DLD1 (cell line): Measurements from ENCODE around the gene AFTPH.

Experiments
- in situ Hi-C: cut with HindIII; loops from 2 replicates; pipeline ENCODE4 v1.10.0; 2017; ENCODE audit warnings: low sequenced_read_pairs

AFTPH gene

GRCh38 chr2:64535024-64535423 is 10.9 kb downstream of the AFTPH start:
- in situ Hi-C loops, result no loop called here

GRCh38 chr2:64537991-64538390 is 13.9 kb downstream of the AFTPH start:
- in situ Hi-C loops, result no loop called here

- in situ Hi-C loops, result no loop called here
Observed at GRCh38 chr2:64538764-64539433, 14.8 kb downstream of the AFTPH start.

GRCh38 chr2:64540615-64541014 is 16.5 kb downstream of the AFTPH start:
- in situ Hi-C loops, result no loop called here

- in situ Hi-C loops, result no loop called here
Observed at GRCh38 chr2:64541547-64541946, 17.4 kb downstream of the AFTPH start.

GRCh38 chr2:64542071-64543007 is 18.2 kb downstream of the AFTPH start:
- in situ Hi-C loops, result no loop called here

- in situ Hi-C loops, result no loop called here
Observed at GRCh38 chr2:64543008-64543697, 19.0 kb downstream of the AFTPH start.

GRCh38 chr2:64548761-64549160 is 24.6 kb downstream of the AFTPH start:
- in situ Hi-C loops, result no loop called here

GRCh38 chr2:64550042-64550441 is 25.9 kb downstream of the AFTPH start:
- in situ Hi-C loops, result no loop called here

GRCh38 chr2:64551851-64552250 is 27.7 kb downstream of the AFTPH start:
- in situ Hi-C loops, result no loop called here

- in situ Hi-C loops, result no loop called here
Observed at GRCh38 chr2:64554117-64554516, 30.0 kb downstream of the AFTPH start.

- in situ Hi-C loops, result no loop called here
Observed at GRCh38 chr2:64558445-64559081, 34.4 kb downstream of the AFTPH start.

- in situ Hi-C loops, result loop anchor here (5.0 kb wide), 1 partner anchor 230 kb away; no protein-coding TSS in a partner anchor
Observed at GRCh38 chr2:64562148-64562784, 38.1 kb downstream of the AFTPH start.

GRCh38 chr2:64563436-64563938 is 39.4 kb downstream of the AFTPH start:
- in situ Hi-C loops, result loop anchor here (5.0 kb wide), 1 partner anchor 231 kb away; no protein-coding TSS in a partner anchor

GRCh38 chr2:64565949-64566710 is 42.0 kb downstream of the AFTPH start:
- in situ Hi-C loops, result no loop called here

- in situ Hi-C loops, result no loop called here
Observed at GRCh38 chr2:64567473-64567872, 43.3 kb downstream of the AFTPH start.

- in situ Hi-C loops, result no loop called here
Observed at GRCh38 chr2:64568836-64569235, 44.7 kb downstream of the AFTPH start.

- in situ Hi-C loops, result loop anchor here (5.0 kb wide), 1 partner anchor 53 kb away; the partner anchor contains the start of gene AFTPH
Observed at GRCh38 chr2:64574871-64575270, 50.7 kb downstream of the AFTPH start.

GRCh38 chr2:64581018-64581417 is 56.9 kb downstream of the AFTPH start:
- in situ Hi-C loops, result no loop called here
